DOHH2 (cell line): Measurements from ENCODE around the gene BUD13.

ENCODE experiments used
- H3F3A ChIP-seq: fragments of 200-600 bp; sonication (generic), shearing (Covaris generic); 2 replicates; pipeline ENCODE4 v1.6.0; 2016; ENCODE audit warnings: antibody characterized with exemption, mild to moderate bottlenecking; ENCODE audit not compliant: control insufficient read depth, insufficient read depth
- H3K27ac ChIP-seq: fragments of 200-600 bp; sonication (generic); 2 replicates; pipeline ENCODE4 v1.5.1; 2014; ENCODE audit warnings: low read depth, mild to moderate bottlenecking, low read length, moderate library complexity
- H3K27me3 ChIP-seq: fragments of 200-600 bp; sonication (generic); 2 replicates; pipeline ENCODE4 v1.6.1; 2014; ENCODE audit warnings: mild to moderate bottlenecking, low read length, mixed read lengths; ENCODE audit not compliant: control insufficient read depth
- H3K36me3 ChIP-seq: fragments of 200-600 bp; sonication (generic); 2 replicates; pipeline ENCODE4 v1.6.1; 2014; ENCODE audit warnings: mild to moderate bottlenecking, low read length, moderate library complexity, mixed read lengths; ENCODE audit not compliant: control insufficient read depth
- H3K4me1 ChIP-seq: fragments of 200-600 bp; sonication (generic); 2 replicates; pipeline ENCODE4 v1.6.1; 2014; ENCODE audit warnings: mild to moderate bottlenecking, low read length, mixed read lengths; ENCODE audit not compliant: control insufficient read depth
- H3K4me2 ChIP-seq: fragments of 200-600 bp; sonication (generic); 2 replicates; pipeline ENCODE4 v1.6.0; 2014; ENCODE audit warnings: mild to moderate bottlenecking, low read length, moderate library complexity
- H3K4me3 ChIP-seq: fragments of 200-600 bp; sonication (generic); 2 replicates; pipeline ENCODE4 v1.5.1; 2014; ENCODE audit warnings: mild to moderate bottlenecking, low read length, mixed read lengths
- H3K79me2 ChIP-seq: fragments of 200-600 bp; sonication (generic); 2 replicates; pipeline ENCODE4 v1.6.1; 2014; ENCODE audit warnings: mild to moderate bottlenecking, low read length, mixed read lengths; ENCODE audit not compliant: control insufficient read depth
- H3K9me2 ChIP-seq: fragments of 200-600 bp; sonication (generic); replicated peaks from 2 replicates; pipeline ENCODE4 v1.6.1; 2014; ENCODE audit warnings: mild to moderate bottlenecking, low read length, mixed read lengths; ENCODE audit not compliant: control insufficient read depth
- H3K9me3 ChIP-seq: fragments of 200-600 bp; sonication (generic); 2 replicates; pipeline ENCODE4 v1.6.1; 2014; ENCODE audit warnings: antibody characterized with exemption, low read length, mixed read lengths; ENCODE audit not compliant: control insufficient read depth, insufficient read depth
- H4K20me1 ChIP-seq: fragments of 200-600 bp; sonication (generic); 2 replicates; pipeline ENCODE4 v1.6.0; 2014; ENCODE audit warnings: low read depth, mild to moderate bottlenecking, antibody characterized with exemption, low read length, moderate library complexity; ENCODE audit not compliant: control insufficient read depth, insufficient read depth
- CTCF ChIP-seq: fragments of 200-600 bp; sonication (generic); IDR thresholded peaks from one replicate; pipeline ENCODE4 v1.5.1; 2014; ENCODE audit warnings: antibody characterized with exemption, mild to moderate bottlenecking, low read depth, low read length; ENCODE audit not compliant: poor library complexity, severe bottlenecking
- EZH2phosphoT487 ChIP-seq: fragments of 200-600 bp; sonication (generic); IDR thresholded peaks from 2 replicates; pipeline ENCODE4 v1.6.1; 2017; ENCODE audit warnings: borderline replicate concordance, mild to moderate bottlenecking, antibody characterized with exemption, low read length, moderate library complexity, mixed read lengths

Gene BUD13

DNA sequence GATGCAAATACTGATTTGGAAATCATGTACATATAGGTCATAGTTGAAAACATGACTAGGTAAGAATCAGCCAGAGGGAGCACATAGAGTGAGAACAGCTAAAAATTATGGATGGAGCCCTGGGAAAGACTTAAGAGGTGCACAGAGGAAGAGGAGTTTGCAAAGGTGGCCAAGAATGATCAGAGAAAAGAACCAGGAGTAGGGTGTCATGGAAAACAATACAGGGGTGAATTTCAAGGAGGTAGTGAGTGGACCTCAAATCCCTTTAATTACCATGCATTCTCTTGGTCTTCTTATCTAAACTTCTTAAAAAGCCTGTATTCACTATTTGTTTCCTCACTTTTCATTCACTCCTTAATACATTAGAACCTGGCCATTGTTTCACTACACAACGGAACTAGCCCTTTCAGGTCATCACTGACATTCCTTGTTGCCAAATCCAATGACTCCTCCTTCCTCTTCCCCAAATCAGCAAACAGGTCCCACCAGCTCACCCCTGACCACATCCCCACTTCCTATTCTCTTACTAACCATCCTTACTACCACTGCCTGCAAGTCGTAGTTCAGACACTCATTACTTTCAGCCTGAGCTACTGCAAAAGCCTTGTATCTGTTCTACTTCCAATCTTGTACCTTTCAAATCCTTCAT lies 22.6 kb downstream of the BUD13 start:
- Histone ChIP-seq H3K79me2 (no peaks in the 10 kb centered on the region), H4K20me1 (no peaks in the 10 kb centered on the region), H3K9me2 (no peaks in the 10 kb centered on the region), H3K4me1 (no peaks in the 10 kb centered on the region), H3K4me3 (no peak overlapping the region), H3K27ac (no peak overlapping the region), H3K27me3 (no peaks in the 10 kb centered on the region), H3F3A (no peaks in the 10 kb centered on the region), H3K9me3 (no peaks in the 10 kb centered on the region), H3K4me2 (no peak overlapping the region), H3K36me3 (peaks cover 87% of the 10 kb centered on the region)
- no peak for TF ChIP-seq EZH2phosphoT487
- TF ChIP-seq CTCF, result no peak

GRCh38 chr11:116742104-116742503 lies 30.7 kb downstream of the BUD13 start:
- no peaks in the 10 kb centered on the region for H3K9me2 ChIP-seq
- no peak overlapping the region for H3K27ac ChIP-seq
- peaks cover 16% of the 10 kb centered on the region for H3K36me3 ChIP-seq
- no peak overlapping the region for H3K4me3 ChIP-seq
- H3K79me2 ChIP-seq, result no peaks in the 10 kb centered on the region
- TF ChIP-seq EZH2phosphoT487, result no peak
- no peaks in the 10 kb centered on the region for H3F3A ChIP-seq
- H3K27me3 ChIP-seq, result no peaks in the 10 kb centered on the region
- H3K4me1 ChIP-seq, result no peaks in the 10 kb centered on the region
- no peaks in the 10 kb centered on the region for H3K9me3 ChIP-seq
- H3K4me2 ChIP-seq, result no peak overlapping the region
- 0 out of 2 replicates have a peak, but pooled peaks cover 3% of the 10 kb centered on the region for H4K20me1 ChIP-seq

DNA sequence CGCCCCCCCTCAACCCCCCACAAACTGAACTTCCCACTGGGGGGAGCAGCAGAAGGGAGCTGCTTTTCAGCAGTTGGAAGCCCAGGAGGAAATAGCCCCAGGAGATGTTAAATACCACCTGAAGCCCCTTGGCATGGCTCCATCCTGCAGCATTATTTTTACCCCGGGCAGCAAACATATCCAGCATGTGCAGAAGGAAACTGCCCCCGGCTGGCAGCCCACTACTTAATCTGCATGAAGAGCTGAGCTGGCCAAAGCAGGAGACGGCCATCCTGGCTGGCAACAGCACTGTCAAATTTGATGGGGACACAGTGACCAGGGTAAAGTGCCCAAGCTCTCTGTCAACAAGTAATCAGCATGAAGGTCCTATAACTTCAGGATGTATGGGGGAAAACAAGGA lies 32.0 kb downstream of the BUD13 start:
- Histone ChIP-seq H3K27ac (no peak overlapping the region), H4K20me1 (0 out of 2 replicates have a peak, but pooled peaks cover 3% of the 10 kb centered on the region), H3K27me3 (no peaks in the 10 kb centered on the region), H3K9me3 (no peaks in the 10 kb centered on the region), H3K36me3 (0 out of 2 replicates have a peak, but pooled peaks cover 6% of the 10 kb centered on the region), H3K79me2 (no peaks in the 10 kb centered on the region), H3F3A (no peaks in the 10 kb centered on the region), H3K4me1 (no peaks in the 10 kb centered on the region), H3K4me3 (no peak overlapping the region), H3K9me2 (no peaks in the 10 kb centered on the region), H3K4me2 (no peak overlapping the region)
- TF ChIP-seq CTCF (no peak), EZH2phosphoT487 (no peak)

- no peaks in the 10 kb centered on the region for H3K79me2 ChIP-seq
- H3K4me1 ChIP-seq, result no peaks in the 10 kb centered on the region
- no peak overlapping the region for H3K4me3 ChIP-seq
- no peaks in the 10 kb centered on the region for H3K36me3 ChIP-seq
- no peak overlapping the region for H3K27ac ChIP-seq
- no peak overlapping the region for H3K4me2 ChIP-seq
- TF ChIP-seq CTCF, result no peak
- no peak for TF ChIP-seq EZH2phosphoT487
- H3K9me3 ChIP-seq, result no peaks in the 10 kb centered on the region
- H4K20me1 ChIP-seq, result no peaks in the 10 kb centered on the region
- H3K9me2 ChIP-seq, result no peaks in the 10 kb centered on the region
- H3K27me3 ChIP-seq, result no peaks in the 10 kb centered on the region
- no peaks in the 10 kb centered on the region for H3F3A ChIP-seq
Measured at GRCh38 chr11:116738975-116739374, 33.8 kb downstream of the BUD13 start.
